RWPE1 (cell line): Measurements from ENCODE around the gene DSCAM.

Experiments
- CTCF ChIA-PET: fragments of 350-600 bp; sonication (Branson Sonifier 250); formaldehyde crosslinking; extraction: SDS; loops from one replicate; lab custom pipeline; 2021; lab: Yijun Ruan, JAX
- POLR2A ChIA-PET: fragments of 400-600 bp; formaldehyde crosslinking; extraction: SDS; loops from one replicate; lab custom pipeline; 2020; ENCODE audit warnings: antibody characterized with exemption; ENCODE audit not compliant: low non-redundant PET; lab: Yijun Ruan, JAX
- DNase-seq: peaks from one replicate; pipeline ENCODE4 v3.0.0; 2012; ENCODE audit warnings: low spot score
- H3K27ac ChIP-seq: fragments of 450-650 bp; 2 replicates; pipeline ENCODE4 v1.5.1; 2017
- CTCF ChIP-seq: fragments of 450-650 bp; conservative IDR thresholded peaks from 2 replicates; pipeline ENCODE4 v1.5.1; 2017; ENCODE audit warnings: low read depth, mild to moderate bottlenecking

DSCAM gene

GRCh38 chr21:40095477-40095876 lies 751.5 kb downstream of the DSCAM start:
- DNase-seq = no peak
- CTCF ChIA-PET = interaction anchor here (0.7 to 1.1 kb wide), 2 partner anchors 13 to 287 kb away, joined by 3 to 4 read pairs; no protein-coding TSS in a partner anchor
- no peak for TF ChIP-seq CTCF
- POLR2A ChIA-PET = no interaction called here
- no peak overlapping the region for H3K27ac ChIP-seq

GRCh38 chr21:40080385-40080784 lies 766.6 kb downstream of the DSCAM start:
- DNase-seq = no peak
- H3K27ac ChIP-seq = no peak overlapping the region
- ChIA-PET CTCF (interaction anchor here (0.6 kb wide), 1 partner anchor 34 kb away, joined by 3 read pairs; no protein-coding TSS in a partner anchor), POLR2A (no interaction called here)
- TF ChIP-seq CTCF = no peak

GRCh38 chr21:40074710-40075109 lies 772.2 kb downstream of the DSCAM start:
- H3K27ac ChIP-seq = no peak overlapping the region
- ChIA-PET CTCF (no interaction called here), POLR2A (no interaction called here)
- no peak for DNase-seq
- no peak for TF ChIP-seq CTCF

- no peak for TF ChIP-seq CTCF
- ChIA-PET POLR2A (no interaction called here), CTCF (no interaction called here)
- no peak overlapping the region for H3K27ac ChIP-seq
- DNase-seq = no peak
Observed at GRCh38 chr21:40074198-40074597, 772.8 kb downstream of the DSCAM start.

GRCh38 chr21:40073642-40074041 lies 773.3 kb downstream of the DSCAM start:
- TF ChIP-seq CTCF = no peak
- H3K27ac ChIP-seq = no peak overlapping the region
- POLR2A ChIA-PET = no interaction called here
- CTCF ChIA-PET = no interaction called here
- no peak for DNase-seq

- POLR2A ChIA-PET = no interaction called here
- CTCF ChIA-PET = no interaction called here
- no peak overlapping the region for H3K27ac ChIP-seq
- TF ChIP-seq CTCF = no peak
- DNase-seq = no peak
Observed at GRCh38 chr21:40070871-40071270, 776.1 kb downstream of the DSCAM start.
